ENCODE results near the gene NRIP1. TPM values are rescaled to one million over a fixed set of nuclear protein-coding genes. Genes with fewer than 3 reads are reported as not detected.

NRIP1 gene
- polyA plus RNA-seq, 1 donor (not counting 4 experiments of a cell fraction or from before 2014, with no cell fraction given), result 25.5 TPM

GRCh38 chr21:15108801-15109200, 44.0 kb upstream of the NRIP1 start:
- Histone ChIP-seq H3K27ac (ENCODE audit: control insufficient read depth, insufficient read depth, low read length) (no peak overlapping the region), H3K4me2 (ENCODE audit: control insufficient read depth, extremely low read depth, insufficient read depth, low read depth, low read length) (no peak overlapping the region), H3K4me1 (ENCODE audit: control insufficient read depth, extremely low read depth, insufficient read depth, low read length) (no peaks in the 10 kb centered on the region), H3K4me3 (ENCODE audit: control insufficient read depth in 2 of 3, extremely low read depth in 1 of 3, insufficient read depth in 2 of 3, low read depth in 1 of 3, low read length in 3 of 3) (no peak overlapping the region), H3K36me3 (ENCODE audit: control insufficient read depth in 2 of 2, extremely low read depth in 1 of 2, insufficient read depth in 2 of 2, low read length in 2 of 2) (no peaks in the 10 kb centered on the region), H3K27me3 (ENCODE audit: control insufficient read depth, extremely low read depth, insufficient read depth, low read length) (no peaks in the 10 kb centered on the region), H4K20me1 (ENCODE audit: control insufficient read depth, extremely low read depth, insufficient read depth, low read length) (no peaks in the 10 kb centered on the region), H3K9ac (ENCODE audit: control insufficient read depth, extremely low read depth, insufficient read depth, low read length) (no peak overlapping the region), H3K79me2 (ENCODE audit: control insufficient read depth, insufficient read depth, low read length) (no peaks in the 10 kb centered on the region), H3K9me1 (ENCODE audit: control insufficient read depth, extremely low read depth, insufficient read depth, low read length) (no peaks in the 10 kb centered on the region), H2AFZ (ENCODE audit: control insufficient read depth, low read length) (no peak overlapping the region), H3K9me3 (ENCODE audit: control insufficient read depth, low read depth, low read length) (no peaks in the 10 kb centered on the region)
- TF ChIP-seq EZH2 (IDR thresholded peaks at IDR 0.05; ENCODE audit: low read length) (no peak), CTCF (optimal IDR thresholded peaks at IDR 0.05 in 1 of 3, IDR thresholded peaks at IDR 0.05 in 1 of 3, conservative IDR thresholded peaks at IDR 0.05 in 1 of 3; ENCODE audit: extremely low read depth in 1 of 3, insufficient read depth in 2 of 3, low read length in 3 of 3) (no peak)
- FAIRE-seq (no peak), DNase-seq (ENCODE audit: low read depth, low spot score) (no peak)
- dilution Hi-C loops (cut with MboI; ENCODE audit: extremely low pct_ligation_motif_present, low sequenced_read_pairs), result no loop called here

- Histone ChIP-seq H4K20me1 (ENCODE audit: control insufficient read depth, extremely low read depth, insufficient read depth, low read length) (no peaks in the 10 kb centered on the region), H3K36me3 (ENCODE audit: control insufficient read depth in 2 of 2, extremely low read depth in 1 of 2, insufficient read depth in 2 of 2, low read length in 2 of 2) (no peaks in the 10 kb centered on the region), H3K27me3 (ENCODE audit: control insufficient read depth, extremely low read depth, insufficient read depth, low read length) (no peaks in the 10 kb centered on the region), H3K9me1 (ENCODE audit: control insufficient read depth, extremely low read depth, insufficient read depth, low read length) (no peaks in the 10 kb centered on the region), H3K9ac (ENCODE audit: control insufficient read depth, extremely low read depth, insufficient read depth, low read length) (no peak overlapping the region), H3K79me2 (ENCODE audit: control insufficient read depth, insufficient read depth, low read length) (no peaks in the 10 kb centered on the region), H3K4me2 (ENCODE audit: control insufficient read depth, extremely low read depth, insufficient read depth, low read depth, low read length) (no peak overlapping the region), H3K4me3 (ENCODE audit: control insufficient read depth in 2 of 3, extremely low read depth in 1 of 3, insufficient read depth in 2 of 3, low read depth in 1 of 3, low read length in 3 of 3) (no peak overlapping the region), H3K27ac (ENCODE audit: control insufficient read depth, insufficient read depth, low read length) (no peak overlapping the region), H2AFZ (ENCODE audit: control insufficient read depth, low read length) (no peak overlapping the region), H3K9me3 (ENCODE audit: control insufficient read depth, low read depth, low read length) (no peaks in the 10 kb centered on the region), H3K4me1 (ENCODE audit: control insufficient read depth, extremely low read depth, insufficient read depth, low read length) (no peaks in the 10 kb centered on the region)
- TF ChIP-seq EZH2 (IDR thresholded peaks at IDR 0.05; ENCODE audit: low read length) (no peak), CTCF (optimal IDR thresholded peaks at IDR 0.05 in 1 of 3, IDR thresholded peaks at IDR 0.05 in 1 of 3, conservative IDR thresholded peaks at IDR 0.05 in 1 of 3; ENCODE audit: extremely low read depth in 1 of 3, insufficient read depth in 2 of 3, low read length in 3 of 3) (no peak)
- no peak for FAIRE-seq
- dilution Hi-C loops (cut with MboI; ENCODE audit: extremely low pct_ligation_motif_present, low sequenced_read_pairs), result no loop called here
- DNase-seq (ENCODE audit: low read depth, low spot score), result no peak
Measured at GRCh38 chr21:15104470-15104869, 39.7 kb upstream of the NRIP1 start.
